RWPE1 (cell line): ENCODE data around the gene ANO3.

ENCODE experiments used
- CTCF ChIA-PET: fragments of 350-600 bp; sonication (Branson Sonifier 250); formaldehyde crosslinking; extraction: SDS; loops from one replicate; lab custom pipeline; 2021; lab: Yijun Ruan, JAX
- POLR2A ChIA-PET: fragments of 400-600 bp; formaldehyde crosslinking; extraction: SDS; loops from one replicate; lab custom pipeline; 2020; ENCODE audit warnings: antibody characterized with exemption; ENCODE audit not compliant: low non-redundant PET; lab: Yijun Ruan, JAX
- DNase-seq: peaks from one replicate; pipeline ENCODE4 v3.0.0; 2012; ENCODE audit warnings: low spot score
- H3K27ac ChIP-seq: fragments of 450-650 bp; 2 replicates; pipeline ENCODE4 v1.5.1; 2017
- TF ChIP-seq, protein P1 (sequence below): fragments of 450-650 bp; conservative IDR thresholded peaks from 2 replicates; pipeline ENCODE4 v1.5.1; 2017; ENCODE audit warnings: low read depth, mild to moderate bottlenecking

The ANO3 gene

DNA sequence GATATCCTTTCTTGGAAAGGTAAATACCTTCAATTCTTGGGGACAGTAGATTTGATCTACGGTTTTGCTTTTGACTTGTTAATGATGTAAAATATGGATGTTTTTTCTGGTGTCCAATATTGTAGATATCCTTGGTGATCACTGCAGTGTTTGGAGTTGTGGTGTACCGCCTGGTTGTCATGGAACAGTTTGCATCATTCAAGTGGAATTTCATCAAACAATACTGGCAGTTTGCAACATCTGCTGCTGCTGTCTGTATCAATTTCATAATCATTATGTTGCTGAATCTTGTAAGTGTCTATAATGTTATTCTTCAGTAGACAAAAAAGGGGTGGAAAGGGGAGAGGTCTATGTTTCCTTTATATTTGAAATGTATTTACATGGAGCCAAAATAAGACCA is 267.5 kb downstream of the ANO3 start:
- H3K27ac ChIP-seq, result no peak overlapping the region
- peak; percentile 44 for DNase-seq
- ChIA-PET CTCF (no interaction called here), POLR2A (no interaction called here)
- TF ChIP-seq, protein P1, sequence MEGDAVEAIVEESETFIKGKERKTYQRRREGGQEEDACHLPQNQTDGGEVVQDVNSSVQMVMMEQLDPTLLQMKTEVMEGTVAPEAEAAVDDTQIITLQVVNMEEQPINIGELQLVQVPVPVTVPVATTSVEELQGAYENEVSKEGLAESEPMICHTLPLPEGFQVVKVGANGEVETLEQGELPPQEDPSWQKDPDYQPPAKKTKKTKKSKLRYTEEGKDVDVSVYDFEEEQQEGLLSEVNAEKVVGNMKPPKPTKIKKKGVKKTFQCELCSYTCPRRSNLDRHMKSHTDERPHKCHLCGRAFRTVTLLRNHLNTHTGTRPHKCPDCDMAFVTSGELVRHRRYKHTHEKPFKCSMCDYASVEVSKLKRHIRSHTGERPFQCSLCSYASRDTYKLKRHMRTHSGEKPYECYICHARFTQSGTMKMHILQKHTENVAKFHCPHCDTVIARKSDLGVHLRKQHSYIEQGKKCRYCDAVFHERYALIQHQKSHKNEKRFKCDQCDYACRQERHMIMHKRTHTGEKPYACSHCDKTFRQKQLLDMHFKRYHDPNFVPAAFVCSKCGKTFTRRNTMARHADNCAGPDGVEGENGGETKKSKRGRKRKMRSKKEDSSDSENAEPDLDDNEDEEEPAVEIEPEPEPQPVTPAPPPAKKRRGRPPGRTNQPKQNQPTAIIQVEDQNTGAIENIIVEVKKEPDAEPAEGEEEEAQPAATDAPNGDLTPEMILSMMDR, result no peak

DNA sequence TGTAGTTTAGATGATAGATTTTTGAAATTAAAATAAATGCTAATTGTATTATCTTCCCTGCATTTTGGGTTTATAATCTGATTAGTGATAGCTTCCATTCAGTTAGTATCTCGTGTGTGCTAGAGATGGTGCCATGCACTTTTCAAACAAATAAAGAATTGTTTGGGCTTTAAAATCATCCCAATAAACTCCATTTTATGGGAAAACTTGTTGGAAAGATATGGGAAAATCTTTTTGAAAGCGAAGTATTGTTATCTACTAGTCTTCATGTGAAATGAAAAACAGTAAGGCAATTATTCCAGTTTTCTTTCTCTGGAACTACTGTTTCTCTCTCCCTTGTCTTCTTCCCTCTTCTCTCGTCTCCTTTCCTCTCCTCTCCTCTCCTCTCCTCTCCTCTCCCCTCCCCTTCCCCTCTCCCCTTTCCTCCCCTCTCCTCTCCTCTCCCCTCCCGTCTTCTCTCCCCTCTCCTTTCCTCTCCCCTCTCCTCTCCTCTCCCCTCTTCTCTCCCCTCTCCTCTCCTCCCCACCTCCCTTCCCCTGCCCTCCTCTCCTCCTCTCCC is 268.0 kb downstream of the ANO3 start:
- H3K27ac ChIP-seq, result no peak overlapping the region
- DNase-seq, result no peak
- ChIA-PET CTCF (no interaction called here), POLR2A (no interaction called here)
- TF ChIP-seq, protein P1, result no peak

DNA sequence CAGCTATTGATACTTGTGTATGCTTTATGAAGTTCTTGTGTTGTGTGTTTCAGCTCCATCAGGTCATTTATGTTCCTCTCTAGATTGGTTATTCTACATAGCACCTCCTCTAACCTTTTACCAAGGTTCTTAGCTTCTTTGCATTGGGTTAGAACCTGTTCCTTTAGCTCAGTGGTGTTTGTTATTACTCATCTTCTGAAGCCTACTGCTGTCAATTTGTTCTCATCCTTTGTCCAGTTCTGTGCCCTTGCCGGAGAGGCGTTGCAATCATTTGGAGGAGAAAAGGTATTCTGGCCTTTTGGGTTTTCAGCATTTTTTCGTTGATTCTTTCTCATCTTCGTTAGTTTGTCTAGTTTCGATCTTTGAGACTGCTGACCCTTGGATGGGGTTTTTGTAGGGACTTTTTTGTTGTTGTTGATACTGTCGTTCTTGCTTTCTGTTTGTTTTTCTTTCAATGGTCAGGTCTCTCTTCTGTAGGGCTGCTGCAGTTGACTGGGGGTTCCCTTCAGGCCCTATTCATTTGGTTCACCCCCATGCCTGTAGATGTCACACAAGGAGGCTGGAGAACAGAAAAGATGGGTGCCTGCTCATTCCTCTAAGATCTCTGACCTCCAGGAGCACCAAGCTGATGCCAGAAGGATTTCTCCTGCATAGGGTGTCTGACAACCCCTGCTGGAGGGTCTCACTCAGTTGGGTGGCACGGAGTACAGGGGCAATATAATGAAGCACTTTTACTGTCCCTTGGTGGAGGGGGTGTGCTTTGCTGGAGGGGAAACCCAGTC is 276.0 kb downstream of the ANO3 start:
- TF ChIP-seq, protein P1, result no peak
- ChIA-PET CTCF (no interaction called here), POLR2A (no interaction called here)
- no peak overlapping the region for H3K27ac ChIP-seq
- no peak for DNase-seq

DNA sequence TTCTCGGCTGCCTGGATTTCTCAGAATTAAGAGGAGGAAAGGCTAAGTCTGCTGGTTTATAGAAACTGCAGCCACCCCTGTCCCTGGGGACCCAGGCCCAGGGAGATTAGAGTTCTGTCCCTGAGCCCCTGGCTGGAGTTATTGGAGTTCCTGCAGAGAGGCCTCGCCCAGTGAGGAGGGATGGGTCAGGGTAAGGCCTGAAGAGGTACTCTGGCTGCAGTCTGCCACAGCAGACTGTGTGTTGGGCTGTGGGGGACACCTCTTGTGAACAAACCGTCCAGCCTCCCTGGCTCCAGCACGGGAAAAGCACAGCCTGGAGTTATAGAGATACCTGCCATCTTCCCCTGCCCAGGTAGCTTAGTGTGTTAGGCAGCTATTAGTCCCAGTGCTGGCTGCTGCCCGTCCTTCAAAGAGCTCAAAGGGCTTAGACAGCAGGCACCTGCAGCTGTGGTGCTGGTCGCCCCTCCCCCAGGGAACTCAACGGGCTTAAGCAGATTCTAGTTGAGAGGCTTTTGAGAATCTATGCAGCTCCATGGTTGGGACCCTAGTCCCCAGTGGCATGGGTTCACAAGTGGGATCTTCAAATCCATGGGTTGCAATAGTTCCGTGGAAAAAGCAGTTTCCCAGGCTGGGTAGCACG is 276.7 kb downstream of the ANO3 start:
- no peak overlapping the region for H3K27ac ChIP-seq
- CTCF ChIA-PET, result no interaction called here
- TF ChIP-seq, protein P1, result no peak
- POLR2A ChIA-PET, result no interaction called here
- no peak for DNase-seq

DNA sequence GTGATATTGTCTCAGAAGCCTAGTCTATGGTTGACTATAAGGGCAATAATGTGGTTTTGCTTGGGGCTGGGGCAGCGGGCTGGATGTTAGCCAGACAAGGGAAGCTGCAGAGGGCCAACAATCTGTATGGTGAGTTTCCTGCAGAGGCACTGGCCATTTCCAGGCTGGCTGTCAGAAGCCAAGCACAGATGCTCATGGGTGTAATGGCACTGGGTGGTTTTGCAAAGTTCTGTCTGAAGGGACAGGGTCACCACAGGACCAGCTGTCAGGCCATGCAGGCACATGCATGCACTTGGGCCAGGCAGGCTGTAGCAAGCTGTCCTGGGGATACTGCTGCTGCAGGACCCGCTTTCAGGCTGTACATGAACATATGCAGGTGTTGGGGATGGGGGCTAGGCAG is 281.8 kb downstream of the ANO3 start:
- no peak for DNase-seq
- no peak overlapping the region for H3K27ac ChIP-seq
- ChIA-PET POLR2A (no interaction called here), CTCF (no interaction called here)
- TF ChIP-seq, protein P1, result no peak

DNA sequence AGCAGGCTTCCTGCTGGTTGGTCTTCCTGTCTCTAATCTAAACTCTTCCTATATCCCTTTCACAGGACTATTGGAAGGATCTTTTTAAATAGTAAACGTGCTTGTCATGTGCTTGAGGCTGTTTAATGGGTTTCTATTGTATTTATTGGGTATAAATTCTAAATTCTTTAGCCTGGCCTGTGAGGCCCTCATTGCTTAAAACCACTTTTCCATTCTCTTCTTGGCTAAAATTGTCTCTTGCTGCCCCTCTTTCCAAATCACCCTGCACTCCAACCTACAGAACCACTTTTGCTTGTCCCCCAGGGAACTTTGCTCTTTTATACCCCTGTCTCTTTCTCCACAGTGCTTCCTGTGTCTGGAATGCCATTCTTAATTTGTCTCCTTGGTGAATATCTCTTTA is 286.5 kb downstream of the ANO3 start:
- CTCF ChIA-PET, result interaction anchor here (1.0 kb wide), 1 partner anchor 21 kb away, joined by 3 read pairs; no protein-coding TSS in a partner anchor
- no peak for DNase-seq
- no peak overlapping the region for H3K27ac ChIP-seq
- POLR2A ChIA-PET, result no interaction called here
- TF ChIP-seq, protein P1, result no peak
